Hepatocyte (in vitro differentiated cells): ENCODE measurements around the gene ASGR1. TPM values are rescaled to one million over a fixed set of nuclear protein-coding genes. Genes with fewer than 3 reads are reported as not detected.

Source experiments
- DNase-seq: peaks from one replicate; pipeline ENCODE4 v3.0.0-alpha.2; 2016; ENCODE audit warnings: low spot score
- H2AFZ ChIP-seq: fragments of 200-600 bp; sonication (generic); 2 replicates; pipeline ENCODE4 v1.6.0; 2016; ENCODE audit warnings: antibody characterized with exemption, mild to moderate bottlenecking
- H3K27ac ChIP-seq: fragments of 200-600 bp; sonication (generic); 2 replicates; pipeline ENCODE4 v1.5.1; 2016; ENCODE audit warnings: mild to moderate bottlenecking
- H3K27me3 ChIP-seq: fragments of 200-600 bp; sonication (generic); 2 replicates; pipeline ENCODE4 v1.6.1; 2016
- H3K36me3 ChIP-seq: fragments of 200-600 bp; sonication (generic); replicated peaks from 2 replicates; pipeline ENCODE4 v1.5.1; 2016; ENCODE audit warnings: low read depth; ENCODE audit not compliant: insufficient read depth
- H3K4me1 ChIP-seq: fragments of 200-600 bp; sonication (generic); 2 replicates; pipeline ENCODE4 v1.5.1; 2016; ENCODE audit warnings: mild to moderate bottlenecking, moderate library complexity; ENCODE audit not compliant: insufficient read depth
- H3K4me2 ChIP-seq: fragments of 200-600 bp; sonication (generic); 2 replicates; pipeline ENCODE4 v1.6.0; 2016
- H3K4me3 ChIP-seq: fragments of 200-600 bp; sonication (generic); 2 replicates; pipeline ENCODE4 v1.5.1; 2016; ENCODE audit warnings: mild to moderate bottlenecking
- H3K79me2 ChIP-seq: fragments of 200-600 bp; sonication (generic); 2 replicates; pipeline ENCODE4 v1.6.0; 2017; ENCODE audit warnings: mild to moderate bottlenecking
- H3K9me2 ChIP-seq: fragments of 200-600 bp; sonication (generic); replicated peaks from 2 replicates; pipeline ENCODE4 v1.6.0; 2017; ENCODE audit warnings: mild to moderate bottlenecking; ENCODE audit not compliant: insufficient read depth
- H3K9me3 ChIP-seq: fragments of 200-600 bp; sonication (generic); 2 replicates; pipeline ENCODE4 v1.5.1; 2016; ENCODE audit warnings: low read depth, mild to moderate bottlenecking
- H4K20me1 ChIP-seq: fragments of 200-600 bp; sonication (generic); 2 replicates; pipeline ENCODE4 v1.6.0; 2016; ENCODE audit warnings: mild to moderate bottlenecking; ENCODE audit not compliant: insufficient read depth, poor library complexity, severe bottlenecking
- EZH2 ChIP-seq: fragments of 200-600 bp; sonication (generic); IDR thresholded peaks from 2 replicates; pipeline ENCODE4 v1.6.1; 2016; ENCODE audit warnings: antibody characterized with exemption, mild to moderate bottlenecking, borderline replicate concordance
- EZH2phosphoT487 ChIP-seq: fragments of 200-600 bp; sonication (generic); IDR thresholded peaks from one replicate; pipeline ENCODE4 v1.6.1; 2018; ENCODE audit warnings: antibody characterized with exemption, mild to moderate bottlenecking, low read depth, moderate library complexity; ENCODE audit not compliant: unreplicated experiment, severe bottlenecking
- WGBS: methylation state at CpG from one replicate; pipeline ENCODE4 v1.1.6; 2016; ENCODE audit warnings: low lambda C conversion rate; ENCODE audit errors: missing lambda C conversion rate; 5-methylcytosine and 5-hydroxymethylcytosine counted together
- polyA plus RNA-seq: library from polyadenylated mRNA; unstranded; fragments of >200 nt; fragmentation: Nextera tagmentation; extraction: Ambion mirVana; gene quantifications from 2 replicates; pipeline ENCODE4 v1.2.1, GENCODE V29; 2016
- total RNA-seq: library from RNA; depleted of rRNA; stranded (reverse); fragments of >200 nt; gene quantifications from 2 replicates; pipeline ENCODE4 v1.2.3, GENCODE V29; 2014
- TF ChIP-seq, protein P1 (sequence below): fragments of 200-600 bp; sonication (generic); IDR thresholded peaks from 2 replicates; pipeline ENCODE4 v1.5.1; 2016; ENCODE audit warnings: antibody characterized with exemption, mild to moderate bottlenecking; ENCODE audit not compliant: poor library complexity

ASGR1 gene
- total and polyA plus RNA-seq, 2 experiments from 2014 or later, result 74.0 to 140 TPM

- no peaks in the 10 kb centered on the region for H3K9me3 ChIP-seq
- H3K27ac ChIP-seq, result peak overlapping the region; percentile 59
- no peak overlapping the region for H2AFZ ChIP-seq
- H4K20me1 ChIP-seq, result no peaks in the 10 kb centered on the region
- H3K4me3 ChIP-seq, result no peak overlapping the region
- WGBS, result 41% methylated on average over 10 of the region's 10 CpGs
- no peaks in the 10 kb centered on the region for H3K36me3 ChIP-seq
- peaks cover 4% of the 10 kb centered on the region for H3K4me1 ChIP-seq
- no peaks in the 10 kb centered on the region for H3K27me3 ChIP-seq
- H3K79me2 ChIP-seq, result no peaks in the 10 kb centered on the region
- no peaks in the 10 kb centered on the region for H3K9me2 ChIP-seq
- peak overlapping the region; percentile 31 for H3K4me2 ChIP-seq
- TF ChIP-seq, protein P1, sequence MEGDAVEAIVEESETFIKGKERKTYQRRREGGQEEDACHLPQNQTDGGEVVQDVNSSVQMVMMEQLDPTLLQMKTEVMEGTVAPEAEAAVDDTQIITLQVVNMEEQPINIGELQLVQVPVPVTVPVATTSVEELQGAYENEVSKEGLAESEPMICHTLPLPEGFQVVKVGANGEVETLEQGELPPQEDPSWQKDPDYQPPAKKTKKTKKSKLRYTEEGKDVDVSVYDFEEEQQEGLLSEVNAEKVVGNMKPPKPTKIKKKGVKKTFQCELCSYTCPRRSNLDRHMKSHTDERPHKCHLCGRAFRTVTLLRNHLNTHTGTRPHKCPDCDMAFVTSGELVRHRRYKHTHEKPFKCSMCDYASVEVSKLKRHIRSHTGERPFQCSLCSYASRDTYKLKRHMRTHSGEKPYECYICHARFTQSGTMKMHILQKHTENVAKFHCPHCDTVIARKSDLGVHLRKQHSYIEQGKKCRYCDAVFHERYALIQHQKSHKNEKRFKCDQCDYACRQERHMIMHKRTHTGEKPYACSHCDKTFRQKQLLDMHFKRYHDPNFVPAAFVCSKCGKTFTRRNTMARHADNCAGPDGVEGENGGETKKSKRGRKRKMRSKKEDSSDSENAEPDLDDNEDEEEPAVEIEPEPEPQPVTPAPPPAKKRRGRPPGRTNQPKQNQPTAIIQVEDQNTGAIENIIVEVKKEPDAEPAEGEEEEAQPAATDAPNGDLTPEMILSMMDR, result no peak
- no peak for TF ChIP-seq EZH2phosphoT487
- DNase-seq, result peak; percentile 57
These were observed 37.3 kb downstream of the ASGR1 start for GRCh38 chr17:7141824-7142223.

DNA sequence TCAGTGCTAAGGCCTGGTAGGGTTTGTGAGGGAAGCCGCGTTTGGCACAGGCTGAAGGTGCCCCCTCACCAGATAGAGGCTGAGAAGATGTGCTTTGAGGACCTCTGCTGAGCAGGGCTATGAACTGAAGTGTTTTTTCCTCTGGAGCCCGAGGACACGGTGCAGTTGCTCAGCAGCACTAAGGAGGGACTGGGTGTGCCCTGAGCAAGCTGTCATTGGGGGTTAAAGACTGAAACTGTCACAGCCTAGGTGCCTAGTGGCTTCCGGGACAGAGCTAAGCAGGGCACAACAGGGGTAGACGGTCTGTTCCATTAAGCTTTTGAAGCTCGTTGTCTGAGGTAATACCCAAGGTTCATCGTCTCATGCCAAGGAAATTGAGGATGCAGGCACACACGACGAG, 39.8 kb downstream of the ASGR1 start:
- 72% methylated on average over 10 of the region's 10 CpGs for WGBS
- no peaks in the 10 kb centered on the region for H3K9me2 ChIP-seq

DNA sequence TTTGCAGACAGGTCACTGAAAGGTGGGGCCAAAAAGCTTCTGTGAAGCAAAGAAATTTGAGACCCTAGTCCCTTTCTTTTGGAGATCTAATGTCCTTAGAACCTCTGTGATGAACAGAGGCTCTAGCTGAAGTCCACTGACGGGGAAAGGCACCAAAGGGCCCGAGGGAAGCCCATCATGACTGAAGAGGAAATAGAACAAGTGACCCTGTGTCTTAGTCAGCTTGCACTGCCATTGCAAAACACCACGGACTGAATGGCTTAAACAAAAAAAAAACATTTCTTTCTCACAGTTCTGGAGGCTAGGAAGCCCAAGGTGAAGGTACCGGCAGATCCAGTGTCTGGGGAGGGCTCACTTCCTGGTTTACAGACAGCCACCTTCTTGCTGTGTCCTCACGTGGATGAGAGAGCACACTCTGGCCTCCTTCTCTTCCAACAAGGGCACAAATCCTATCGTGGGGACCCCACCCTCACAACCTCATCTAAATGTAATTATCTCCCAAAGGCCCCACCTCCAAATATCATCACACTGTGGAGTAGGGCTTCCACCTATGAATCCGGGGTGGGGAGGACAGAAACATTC, 40.3 kb downstream of the ASGR1 start:
- Histone ChIP-seq H3K79me2 (no peaks in the 10 kb centered on the region), H4K20me1 (no peaks in the 10 kb centered on the region), H3K4me3 (no peak overlapping the region), H3K4me2 (no peak overlapping the region), H3K9me2 (no peaks in the 10 kb centered on the region), H3K4me1 (peaks cover 4% of the 10 kb centered on the region), H3K36me3 (no peaks in the 10 kb centered on the region), H3K9me3 (no peaks in the 10 kb centered on the region), H2AFZ (no peak overlapping the region), H3K27ac (no peak overlapping the region), H3K27me3 (no peaks in the 10 kb centered on the region)
- no peak for TF ChIP-seq EZH2phosphoT487
- TF ChIP-seq, protein P1, result no peak
- TF ChIP-seq EZH2, result no peak
- 81% methylated on average over 7 of the region's 7 CpGs for WGBS
- no peak for DNase-seq

More for the DNA sequence above, 39.8 kb downstream of the ASGR1 start:
- Histone ChIP-seq H3K4me1 (peaks cover 4% of the 10 kb centered on the region), H3K27me3 (no peaks in the 10 kb centered on the region), H2AFZ (no peak overlapping the region), H3K36me3 (no peaks in the 10 kb centered on the region), H3K79me2 (no peaks in the 10 kb centered on the region), H3K27ac (no peak overlapping the region), H3K4me3 (no peak overlapping the region), H3K9me3 (no peaks in the 10 kb centered on the region), H4K20me1 (no peaks in the 10 kb centered on the region), H3K4me2 (no peak overlapping the region)
- no peak for DNase-seq
- TF ChIP-seq, protein P1, result no peak
- no peak for TF ChIP-seq EZH2
- TF ChIP-seq EZH2phosphoT487, result no peak
